GM23248 (cell line): ENCODE measurements around the gene DDX18. TPM values are rescaled to one million over a fixed set of nuclear protein-coding genes. Genes with fewer than 3 reads are reported as not detected.

Experiments used
- DNase-seq: peaks from one replicate; pipeline ENCODE4 v3.0.0-alpha.2; 2015
- H2AFZ ChIP-seq: fragments of 200-600 bp; sonication (generic); 2 replicates; pipeline ENCODE4 v1.6.1; 2016; ENCODE audit warnings: antibody characterized with exemption
- H3F3A ChIP-seq: fragments of 200-600 bp; sonication (generic); 2 replicates; pipeline ENCODE4 v1.6.1; 2016; ENCODE audit warnings: mild to moderate bottlenecking, antibody characterized with exemption, mixed run types; ENCODE audit not compliant: insufficient read depth
- H3K27ac ChIP-seq: fragments of 200-600 bp; sonication (generic); 2 replicates; pipeline ENCODE4 v1.5.1; 2016; ENCODE audit warnings: mild to moderate bottlenecking
- H3K27me3 ChIP-seq: fragments of 200-600 bp; sonication (generic); replicated peaks from 2 replicates; pipeline ENCODE4 v1.6.1; 2016; ENCODE audit warnings: mild to moderate bottlenecking; ENCODE audit not compliant: insufficient read depth
- H3K36me3 ChIP-seq: fragments of 200-600 bp; sonication (generic); 2 replicates; pipeline ENCODE4 v1.6.1; 2016; ENCODE audit warnings: low read depth, mild to moderate bottlenecking
- H3K4me1 ChIP-seq: fragments of 200-600 bp; sonication (generic); 2 replicates; pipeline ENCODE4 v1.6.1; 2016; ENCODE audit warnings: mild to moderate bottlenecking; ENCODE audit not compliant: insufficient read depth
- H3K4me2 ChIP-seq: fragments of 200-600 bp; sonication (generic); one replicate; pipeline ENCODE4 v1.6.1; 2016; ENCODE audit warnings: mild to moderate bottlenecking; ENCODE audit not compliant: unreplicated experiment
- H3K4me3 ChIP-seq: fragments of 200-600 bp; sonication (generic); 2 replicates; pipeline ENCODE4 v1.5.1; 2016; ENCODE audit warnings: mild to moderate bottlenecking
- H3K79me2 ChIP-seq: fragments of 200-600 bp; sonication (generic); 2 replicates; pipeline ENCODE4 v1.6.1; 2016; ENCODE audit warnings: mild to moderate bottlenecking; ENCODE audit not compliant: insufficient read depth
- H3K9ac ChIP-seq: fragments of 200-600 bp; sonication (generic); 2 replicates; pipeline ENCODE4 v1.6.1; 2016; ENCODE audit warnings: mild to moderate bottlenecking
- H3K9me2 ChIP-seq: fragments of 200-600 bp; sonication (generic); 2 replicates; pipeline ENCODE4 v1.6.1; 2016; ENCODE audit warnings: mixed run types, mild to moderate bottlenecking, moderate library complexity; ENCODE audit not compliant: insufficient read depth
- H3K9me3 ChIP-seq: fragments of 200-600 bp; sonication (generic); one replicate; pipeline ENCODE4 v1.6.1; 2017; ENCODE audit warnings: low read depth
- H4K20me1 ChIP-seq: fragments of 200-600 bp; sonication (generic); 2 replicates; pipeline ENCODE4 v1.6.0; 2016; ENCODE audit not compliant: insufficient read depth
- EZH2 ChIP-seq: fragments of 200-600 bp; sonication (generic); IDR thresholded peaks from 2 replicates; pipeline ENCODE4 v1.6.1; 2018; ENCODE audit warnings: antibody characterized with exemption, mild to moderate bottlenecking; ENCODE audit not compliant: insufficient read depth, poor library complexity, severe bottlenecking
- EZH2phosphoT487 ChIP-seq: fragments of 200-600 bp; sonication (generic); IDR thresholded peaks from 2 replicates; pipeline ENCODE4 v1.6.1; 2018; ENCODE audit warnings: antibody characterized with exemption, moderate library complexity, mild to moderate bottlenecking, low read depth; ENCODE audit not compliant: insufficient read depth
- WGBS, 2 experiments: methylation state at CpG; one replicate each; pipeline ENCODE4 v1.1.6; 2015 to 2017; ENCODE audit warnings: low lambda C conversion rate in 2 of 2, low coverage in 1 of 2; ENCODE audit errors: missing lambda C conversion rate in 2 of 2; 5-methylcytosine and 5-hydroxymethylcytosine counted together
- in situ Hi-C: fragments of 300-500 bp; cut with MboI; formaldehyde crosslinking; loops from 2 replicates; pipeline ENCODE4 v1.15.0; 2020
- polyA plus RNA-seq: library from polyadenylated mRNA; unstranded; fragments of >200 nt; fragmentation: Nextera tagmentation; extraction: Ambion mirVana; gene quantifications from 2 replicates; pipeline ENCODE4 v1.2.1, GENCODE V29; 2016
- total RNA-seq: library from RNA; depleted of rRNA; stranded (reverse); fragments of >200 nt; shearing (Covaris generic); gene quantifications from 2 replicates; pipeline ENCODE4 v1.2.3, GENCODE V29; 2014

DDX18 gene
- total and polyA plus RNA-seq, 2 experiments from 2014 or later: 35.8 to 46.3 TPM

DNA sequence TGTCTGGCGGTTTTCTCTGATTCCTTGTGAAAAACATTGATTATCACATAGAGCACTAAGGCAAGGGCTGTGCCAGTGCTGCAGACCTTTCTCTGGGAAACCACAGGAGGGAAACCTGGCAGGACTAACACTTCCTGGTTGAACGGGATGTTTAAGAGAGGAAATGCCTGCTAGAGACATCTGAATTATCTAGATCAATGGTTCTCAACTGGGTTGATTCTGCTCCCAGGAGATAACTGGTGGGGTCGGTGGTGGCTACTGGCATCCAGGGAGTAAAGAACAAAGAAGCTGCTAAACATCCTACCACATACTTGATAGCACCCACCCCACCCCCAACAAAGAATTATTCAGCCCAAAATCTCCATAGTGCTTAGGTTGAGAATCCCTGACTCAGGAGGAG lies 37.5 kb downstream of the DDX18 start:
- Histone ChIP-seq H3K36me3 (no peaks in the 10 kb centered on the region), H3K4me2 (no peak overlapping the region), H3K27ac (no peak overlapping the region), H3F3A (peaks cover 24% of the 10 kb centered on the region), H3K4me3 (no peak overlapping the region), H2AFZ (no peak overlapping the region), H3K27me3 (peaks cover 11% of the 10 kb centered on the region; the same call in 1 of the 2 replicates), H3K9me3 (no peaks in the 10 kb centered on the region), H3K9me2 (no peaks in the 10 kb centered on the region), H3K4me1 (peaks cover 20% of the 10 kb centered on the region), H3K79me2 (no peaks in the 10 kb centered on the region), H4K20me1 (no peaks in the 10 kb centered on the region), H3K9ac (no peak overlapping the region)
- no peak for DNase-seq
- TF ChIP-seq EZH2phosphoT487 (no peak), EZH2 (no peak)
- WGBS, 2 experiments: 26 to 38% methylated on average over 3 of the region's 3 CpGs
- in situ Hi-C loops: no loop called here

DNA sequence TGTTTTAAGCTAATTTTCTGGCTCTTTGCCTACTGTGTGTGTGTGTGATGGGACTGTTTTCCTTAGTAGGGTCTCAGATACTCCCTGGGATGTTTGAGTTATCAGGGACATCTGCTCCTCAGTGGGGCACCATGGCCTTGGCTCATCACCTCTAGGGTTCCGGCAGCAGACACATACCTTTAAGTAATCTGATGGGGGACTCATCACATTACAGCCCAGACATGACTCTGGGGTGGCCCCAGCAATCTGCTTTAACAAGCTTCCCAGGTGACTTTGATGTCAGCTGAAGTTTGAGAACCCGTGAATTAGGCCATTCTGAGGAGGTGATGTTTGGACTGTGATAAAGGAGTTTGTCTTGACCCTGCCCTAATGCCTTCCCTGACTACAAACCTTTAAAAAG lies 38.8 kb downstream of the DDX18 start:
- Histone ChIP-seq H3K4me1 (peaks cover 29% of the 10 kb centered on the region), H3K4me2 (no peak overlapping the region), H2AFZ (no peak overlapping the region), H4K20me1 (no peaks in the 10 kb centered on the region), H3K4me3 (no peak overlapping the region), H3F3A (peaks cover 29% of the 10 kb centered on the region), H3K9ac (no peak overlapping the region), H3K36me3 (no peaks in the 10 kb centered on the region), H3K79me2 (no peaks in the 10 kb centered on the region), H3K9me2 (no peaks in the 10 kb centered on the region), H3K27ac (no peak overlapping the region), H3K27me3 (peaks cover 11% of the 10 kb centered on the region; the same call in 1 of the 2 replicates), H3K9me3 (no peaks in the 10 kb centered on the region)
- WGBS, 2 experiments: 54 to 65% methylated on average over 2 of the region's 2 CpGs
- in situ Hi-C loops: no loop called here
- no peak for TF ChIP-seq EZH2
- no peak for TF ChIP-seq EZH2phosphoT487
- no peak for DNase-seq

GRCh38 chr2:117853873-117854272 lies 39.4 kb downstream of the DDX18 start:
- Histone ChIP-seq H3K9me3 (no peaks in the 10 kb centered on the region), H3K4me3 (no peak overlapping the region), H4K20me1 (no peaks in the 10 kb centered on the region), H3K79me2 (no peaks in the 10 kb centered on the region), H3K4me2 (no peak overlapping the region), H3K9ac (no peak overlapping the region), H3K9me2 (no peaks in the 10 kb centered on the region), H3K27me3 (peaks cover 11% of the 10 kb centered on the region; the same call in 1 of the 2 replicates), H3K27ac (no peak overlapping the region), H2AFZ (no peak overlapping the region), H3F3A (peaks cover 29% of the 10 kb centered on the region), H3K36me3 (no peaks in the 10 kb centered on the region), H3K4me1 (peaks cover 29% of the 10 kb centered on the region)
- 63 to 78% methylated on average over 8 of the region's 8 CpGs for WGBS, 2 experiments
- TF ChIP-seq EZH2phosphoT487: no peak
- TF ChIP-seq EZH2: no peak
- in situ Hi-C loops: no loop called here
- no peak for DNase-seq

DNA sequence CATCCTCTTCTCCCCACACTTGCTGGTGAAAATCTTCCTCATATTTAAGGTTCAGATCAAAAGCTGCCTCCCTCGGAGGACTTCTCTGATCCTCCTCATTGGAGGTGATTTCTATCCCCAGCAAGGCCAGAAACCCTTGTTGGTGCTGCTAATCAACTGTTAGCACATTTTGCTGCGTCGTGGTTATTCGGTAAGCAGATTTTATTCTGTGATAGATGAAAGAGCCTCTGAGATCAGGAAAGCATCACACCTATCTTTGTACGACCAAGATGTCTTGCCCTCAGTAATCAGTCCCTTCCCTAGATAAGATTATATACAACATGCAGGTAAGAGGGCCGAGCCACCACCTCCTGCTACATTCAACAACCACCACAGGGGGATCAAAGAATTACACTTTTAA lies 40.1 kb downstream of the DDX18 start:
- peaks cover 29% of the 10 kb centered on the region for H3K4me1 ChIP-seq
- H3K9me2 ChIP-seq: no peaks in the 10 kb centered on the region
- H3K9me3 ChIP-seq: no peaks in the 10 kb centered on the region
- TF ChIP-seq EZH2phosphoT487 (no peak), EZH2 (no peak)
- no peaks in the 10 kb centered on the region for H3K79me2 ChIP-seq
- no peaks in the 10 kb centered on the region for H4K20me1 ChIP-seq
- WGBS, 2 experiments: 81 to 82% methylated on average over 6 of the region's 6 CpGs
- no peak overlapping the region for H2AFZ ChIP-seq
- peaks cover 11% of the 10 kb centered on the region; the same call in 1 of the 2 replicates for H3K27me3 ChIP-seq
- H3K4me3 ChIP-seq: no peak overlapping the region
- H3F3A ChIP-seq: peaks cover 29% of the 10 kb centered on the region
- H3K36me3 ChIP-seq: no peaks in the 10 kb centered on the region
- no peak overlapping the region for H3K9ac ChIP-seq
- DNase-seq: no peak
- H3K4me2 ChIP-seq: no peak overlapping the region
- in situ Hi-C loops: no loop called here
- H3K27ac ChIP-seq: no peak overlapping the region
